ENCODE results near the gene STXBP6. TPM values are rescaled to one million over a fixed set of nuclear protein-coding genes. Genes with fewer than 3 reads are reported as not detected.

STXBP6 gene
- total RNA-seq, 1 donor from 2014 or later: 6.8 TPM

DNA sequence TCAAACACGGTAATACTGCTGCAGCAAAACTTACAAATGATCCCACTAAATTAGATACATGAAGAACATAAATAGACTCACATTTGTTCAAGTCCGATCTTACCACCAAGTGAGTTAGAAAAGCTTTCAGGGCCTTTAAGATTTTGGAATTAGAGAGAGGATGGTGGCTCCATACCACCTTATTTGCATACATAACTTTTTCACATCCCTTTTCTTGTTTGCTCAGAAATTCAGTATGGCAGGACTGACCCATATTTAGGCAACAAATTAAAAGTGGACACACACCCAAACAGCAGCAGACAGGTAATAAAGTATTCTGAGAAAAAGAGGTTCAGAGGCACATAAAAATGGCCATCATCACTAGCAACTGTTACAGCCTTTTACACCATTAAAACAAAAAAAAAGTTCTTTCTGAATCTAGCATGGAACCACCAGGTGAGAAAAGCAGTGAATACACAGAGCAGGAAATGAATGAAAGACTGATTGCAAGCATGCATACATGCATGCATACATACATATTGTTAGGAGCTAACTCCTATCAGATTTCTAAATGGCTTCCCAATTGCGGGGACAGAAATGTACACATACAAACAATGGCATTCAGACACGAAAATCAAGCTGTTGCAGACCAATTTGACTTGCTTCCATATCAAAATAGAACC, 23.3 kb downstream of the STXBP6 start:
- Mint-ChIP-seq H3K27me3 (ENCODE audit: low read depth) (no peaks in the 10 kb centered on the region), H3K27ac (ENCODE audit: unreplicated experiment) (no peak overlapping the region), H3K36me3 (ENCODE audit: low read depth) (peaks cover 4% of the 10 kb centered on the region), H3K4me1 (no peaks in the 10 kb centered on the region), H3K4me3 (no peak overlapping the region), H3K9me3 (peaks cover 4% of the 10 kb centered on the region)
- DNase-seq (ENCODE audit: low read depth, low spot score): no peak
- TF ChIP-seq, protein P1, sequence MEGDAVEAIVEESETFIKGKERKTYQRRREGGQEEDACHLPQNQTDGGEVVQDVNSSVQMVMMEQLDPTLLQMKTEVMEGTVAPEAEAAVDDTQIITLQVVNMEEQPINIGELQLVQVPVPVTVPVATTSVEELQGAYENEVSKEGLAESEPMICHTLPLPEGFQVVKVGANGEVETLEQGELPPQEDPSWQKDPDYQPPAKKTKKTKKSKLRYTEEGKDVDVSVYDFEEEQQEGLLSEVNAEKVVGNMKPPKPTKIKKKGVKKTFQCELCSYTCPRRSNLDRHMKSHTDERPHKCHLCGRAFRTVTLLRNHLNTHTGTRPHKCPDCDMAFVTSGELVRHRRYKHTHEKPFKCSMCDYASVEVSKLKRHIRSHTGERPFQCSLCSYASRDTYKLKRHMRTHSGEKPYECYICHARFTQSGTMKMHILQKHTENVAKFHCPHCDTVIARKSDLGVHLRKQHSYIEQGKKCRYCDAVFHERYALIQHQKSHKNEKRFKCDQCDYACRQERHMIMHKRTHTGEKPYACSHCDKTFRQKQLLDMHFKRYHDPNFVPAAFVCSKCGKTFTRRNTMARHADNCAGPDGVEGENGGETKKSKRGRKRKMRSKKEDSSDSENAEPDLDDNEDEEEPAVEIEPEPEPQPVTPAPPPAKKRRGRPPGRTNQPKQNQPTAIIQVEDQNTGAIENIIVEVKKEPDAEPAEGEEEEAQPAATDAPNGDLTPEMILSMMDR (conservative IDR thresholded peaks at IDR 0.05): no peak

DNA sequence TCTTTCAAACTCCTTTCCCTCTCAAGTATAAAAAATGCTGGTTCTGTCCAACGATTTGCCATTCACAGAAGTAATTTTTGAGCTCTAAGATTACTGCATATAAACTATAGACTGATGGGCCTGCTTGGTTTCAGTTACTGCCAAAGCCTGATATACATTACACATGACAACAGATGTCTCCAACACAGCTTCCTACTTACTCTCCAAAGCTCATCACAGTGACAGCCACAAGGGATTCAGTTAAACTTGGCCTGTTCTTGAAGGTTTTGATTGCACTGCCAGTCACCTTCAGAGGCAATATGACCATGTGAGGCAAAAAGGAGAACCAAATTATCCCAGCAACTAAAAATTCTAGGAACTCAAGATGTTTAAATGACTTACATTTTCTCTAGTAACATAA, 30.1 kb downstream of the STXBP6 start:
- TF ChIP-seq, protein P1 (conservative IDR thresholded peaks at IDR 0.05): no peak
- no peak for DNase-seq (ENCODE audit: low read depth, low spot score)
- Mint-ChIP-seq H3K27ac (ENCODE audit: unreplicated experiment) (no peak overlapping the region), H3K36me3 (ENCODE audit: low read depth) (peaks cover 4% of the 10 kb centered on the region), H3K4me1 (no peaks in the 10 kb centered on the region), H3K4me3 (no peak overlapping the region), H3K9me3 (peaks cover 4% of the 10 kb centered on the region), H3K27me3 (ENCODE audit: low read depth) (no peaks in the 10 kb centered on the region)

DNA sequence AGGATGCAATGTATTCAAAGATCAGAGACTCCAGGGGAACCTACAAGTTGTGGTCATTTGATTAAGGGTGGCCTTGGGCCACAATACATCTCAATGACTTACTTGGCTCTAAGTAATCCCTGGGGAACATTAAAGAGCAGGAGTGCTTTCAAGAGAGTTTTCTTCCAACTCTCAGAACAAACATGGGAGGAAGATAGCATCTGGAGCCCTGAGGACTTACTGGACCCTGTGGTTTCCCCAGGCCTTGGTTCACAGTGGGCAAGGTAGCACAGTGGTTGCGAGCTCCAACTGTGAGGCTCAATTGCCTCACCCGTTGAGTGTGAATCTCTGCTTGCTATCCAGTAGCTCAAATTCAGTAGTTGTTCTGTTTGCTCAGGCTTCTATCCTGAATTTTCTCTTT, 32.4 kb downstream of the STXBP6 start:
- no peak overlapping the region for H3K27ac Mint-ChIP-seq (ENCODE audit: unreplicated experiment)
- H3K4me1 Mint-ChIP-seq: no peaks in the 10 kb centered on the region
- H3K4me3 Mint-ChIP-seq: no peak overlapping the region
- DNase-seq (ENCODE audit: low read depth, low spot score): no peak
- TF ChIP-seq, protein P1 (conservative IDR thresholded peaks at IDR 0.05): no peak
- peaks cover under 1% of the 10 kb centered on the region for H3K9me3 Mint-ChIP-seq
- H3K36me3 Mint-ChIP-seq (ENCODE audit: low read depth): peaks cover under 1% of the 10 kb centered on the region
- no peaks in the 10 kb centered on the region for H3K27me3 Mint-ChIP-seq (ENCODE audit: low read depth)

DNA sequence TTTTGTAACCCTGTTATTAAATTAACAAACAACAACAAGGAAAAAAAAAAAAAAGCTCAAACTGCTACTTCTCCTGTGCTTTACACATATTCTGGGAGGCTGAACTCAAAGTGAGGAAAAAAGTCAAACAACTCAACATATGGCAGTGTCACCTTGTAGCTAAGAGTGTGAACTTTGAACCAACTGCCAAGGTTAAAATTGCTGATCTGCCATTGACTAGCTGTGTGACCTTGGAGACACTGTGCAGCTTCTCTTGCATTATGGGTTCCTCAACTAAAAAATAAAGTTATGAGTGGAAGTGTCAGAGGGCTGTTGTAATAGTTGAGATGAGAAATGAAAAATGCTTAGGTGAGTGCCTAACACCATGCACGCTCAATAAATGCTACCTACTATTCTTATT, 34.2 kb downstream of the STXBP6 start:
- peaks cover 4% of the 10 kb centered on the region for H3K9me3 Mint-ChIP-seq
- no peaks in the 10 kb centered on the region for H3K27me3 Mint-ChIP-seq (ENCODE audit: low read depth)
- no peak overlapping the region for H3K4me3 Mint-ChIP-seq
- H3K27ac Mint-ChIP-seq (ENCODE audit: unreplicated experiment): no peak overlapping the region
- TF ChIP-seq, protein P1 (conservative IDR thresholded peaks at IDR 0.05): no peak
- DNase-seq (ENCODE audit: low read depth, low spot score): no peak
- H3K36me3 Mint-ChIP-seq (ENCODE audit: low read depth): no peaks in the 10 kb centered on the region
- peaks cover 3% of the 10 kb centered on the region for H3K4me1 Mint-ChIP-seq

DNA sequence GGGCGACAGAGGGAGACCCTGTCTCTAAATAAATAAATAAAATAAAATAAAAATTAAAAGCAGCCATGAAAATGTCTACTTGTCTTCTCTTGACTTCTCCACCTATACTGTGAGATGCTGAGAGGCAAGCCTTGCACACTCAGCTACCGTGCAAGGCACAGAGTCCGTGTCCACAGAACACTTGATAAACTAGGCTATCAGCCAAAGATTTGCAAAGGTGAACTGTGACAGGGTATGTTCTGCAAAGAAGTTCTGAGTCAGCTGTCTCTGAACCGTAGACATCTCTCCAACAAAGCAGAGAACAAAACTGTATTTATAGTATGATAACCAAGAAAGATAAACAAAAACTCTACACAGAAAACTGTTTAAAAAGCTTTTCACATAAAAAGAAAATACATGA, 35.5 kb downstream of the STXBP6 start:
- no peak overlapping the region for H3K27ac Mint-ChIP-seq (ENCODE audit: unreplicated experiment)
- no peaks in the 10 kb centered on the region for H3K27me3 Mint-ChIP-seq (ENCODE audit: low read depth)
- peaks cover 4% of the 10 kb centered on the region for H3K9me3 Mint-ChIP-seq
- H3K4me3 Mint-ChIP-seq: no peak overlapping the region
- H3K36me3 Mint-ChIP-seq (ENCODE audit: low read depth): no peaks in the 10 kb centered on the region
- no peak for DNase-seq (ENCODE audit: low read depth, low spot score)
- H3K4me1 Mint-ChIP-seq: peaks cover 8% of the 10 kb centered on the region
- TF ChIP-seq, protein P1 (conservative IDR thresholded peaks at IDR 0.05): no peak
